VCaP (cell line): ENCODE data around the gene SMOC1.

Source experiments
- H3K27ac ChIP-seq: fragments of 450-650 bp; 2 replicates; pipeline ENCODE4 v1.5.1; 2017
- CTCF ChIP-seq: fragments of 450-650 bp; conservative IDR thresholded peaks from 2 replicates; pipeline ENCODE4 v1.5.1; 2017; ENCODE audit warnings: mild to moderate bottlenecking, moderate library complexity

SMOC1 gene

GRCh38 chr14:69985463-69985862 is 106.2 kb downstream of the SMOC1 start:
- no peak overlapping the region for H3K27ac ChIP-seq
- TF ChIP-seq CTCF, result no peak

- H3K27ac ChIP-seq, result no peak overlapping the region
- TF ChIP-seq CTCF, result no peak
These were observed 107.1 kb downstream of the SMOC1 start for GRCh38 chr14:69986336-69986735.

GRCh38 chr14:69987406-69988121 is 108.3 kb downstream of the SMOC1 start:
- TF ChIP-seq CTCF, result no peak
- H3K27ac ChIP-seq, result no peak overlapping the region

- H3K27ac ChIP-seq, result no peak overlapping the region
- TF ChIP-seq CTCF, result no peak
These were observed 109.8 kb downstream of the SMOC1 start for GRCh38 chr14:69988979-69989378.

GRCh38 chr14:69989622-69990021 is 110.4 kb downstream of the SMOC1 start:
- H3K27ac ChIP-seq, result no peak overlapping the region
- no peak for TF ChIP-seq CTCF

- no peak overlapping the region for H3K27ac ChIP-seq
- TF ChIP-seq CTCF, result no peak
These were observed 111.1 kb downstream of the SMOC1 start for GRCh38 chr14:69990323-69990722.

GRCh38 chr14:69991422-69991821 is 112.2 kb downstream of the SMOC1 start:
- no peak for TF ChIP-seq CTCF
- H3K27ac ChIP-seq, result no peak overlapping the region
